HepG2 (cell line): ENCODE data around the gene TTPAL. TPM values are rescaled to one million over a fixed set of nuclear protein-coding genes. Genes with fewer than 3 reads are reported as not detected.

Experiments used
- FLYWCH1 ChIP-seq: sonication (generic); formaldehyde crosslinking; IDR thresholded peaks from 2 replicates; pipeline ENCODE4 v1.8.1; 2023; ENCODE audit warnings: mild to moderate bottlenecking, missing genetic modification reagents
- JDP2 ChIP-seq: sonication (generic); formaldehyde crosslinking; IDR thresholded peaks from 2 replicates; pipeline ENCODE4 v1.8.1; 2022; ENCODE audit warnings: missing genetic modification reagents, borderline replicate concordance
- KAT8 ChIP-seq: IDR thresholded peaks from 2 replicates; pipeline ENCODE4 v1.6.1; 2016; ENCODE audit warnings: missing genetic modification reagents, missing compliant biosample characterization
- KMT2B ChIP-seq: IDR thresholded peaks from 2 replicates; pipeline ENCODE4 v1.6.1; 2016; ENCODE audit warnings: missing genetic modification reagents, missing compliant biosample characterization
- MIER3 ChIP-seq: IDR thresholded peaks from 2 replicates; pipeline ENCODE4 v1.6.1; 2016; ENCODE audit warnings: missing compliant biosample characterization, borderline replicate concordance
- MIXL1 ChIP-seq: IDR thresholded peaks from 2 replicates; pipeline ENCODE4 v1.6.1; 2016
- REPIN1 ChIP-seq: sonication (generic); formaldehyde crosslinking; IDR thresholded peaks from 2 replicates; pipeline ENCODE4 v1.8.0; 2022; ENCODE audit warnings: missing genetic modification reagents, low read depth, mild to moderate bottlenecking, borderline replicate concordance
- SNAPC2 ChIP-seq: sonication (generic); formaldehyde crosslinking; IDR thresholded peaks from 2 replicates; pipeline ENCODE4 v1.8.1; 2022; ENCODE audit warnings: mild to moderate bottlenecking, missing genetic modification reagents
- SP1 ChIP-seq, 2 experiments: fragments of 450-650 bp in 1 of 2; sonication (generic) in 1 of 2; formaldehyde crosslinking in 1 of 2; IDR thresholded peaks; 2 replicates each; pipeline versions ENCODE4 v1.4.0 to v1.6.1; 2016 to 2020; ENCODE audit warnings: missing genetic modification reagents in 1 of 2
- ZBTB38 ChIP-seq: sonication (generic); formaldehyde crosslinking; IDR thresholded peaks from 2 replicates; pipeline ENCODE4 v1.5.1; 2020; ENCODE audit warnings: mild to moderate bottlenecking, missing genetic modification reagents
- ZFX ChIP-seq: sonication (generic); formaldehyde crosslinking; IDR thresholded peaks from 2 replicates; pipeline ENCODE4 v1.4.0; 2020; ENCODE audit warnings: mild to moderate bottlenecking, low read depth, missing genetic modification reagents, moderate library complexity
- ZNF672 ChIP-seq: sonication (generic); formaldehyde crosslinking; IDR thresholded peaks from 2 replicates; pipeline ENCODE4 v1.8.1; 2022; ENCODE audit warnings: missing genetic modification reagents
- ZNF703 ChIP-seq: sonication (generic); formaldehyde crosslinking; IDR thresholded peaks from 2 replicates; pipeline ENCODE4 v1.5.1; 2020; ENCODE audit warnings: missing genetic modification reagents, mild to moderate bottlenecking, moderate library complexity, borderline replicate concordance
- ZNF737 ChIP-seq: sonication (generic); formaldehyde crosslinking; IDR thresholded peaks from 2 replicates; pipeline ENCODE4 v1.5.0; 2020; ENCODE audit warnings: missing genetic modification reagents, mild to moderate bottlenecking, borderline replicate concordance
- ZNF775 ChIP-seq: sonication (generic); formaldehyde crosslinking; IDR thresholded peaks from 2 replicates; pipeline ENCODE4 v1.4.0; 2020; ENCODE audit warnings: missing genetic modification reagents, mild to moderate bottlenecking, moderate library complexity, borderline replicate concordance
- polyA plus RNA-seq, 8 experiments: library from polyadenylated mRNA; depleted of rRNA in 3 of 8; stranded (reverse) in 7 of 8; unstranded in 1 of 8; fragments of >200 nt; fragmentation: Illumina TruSeq in 4 of 8; extraction: Trizol in 4 of 8; gene quantifications; 2 replicates each; pipeline versions ENCODE4 v1.2.1 to v1.2.3, GENCODE V29; 2011 to 2016; ENCODE audit warnings: low read depth in 4 of 8, missing spikeins in 1 of 8, mixed read lengths in 1 of 8; ENCODE audit not compliant: insufficient read depth in 1 of 8
- total RNA-seq, 5 experiments: library from RNA; depleted of rRNA; stranded (reverse); fragments of >200 nt; fragmentation: Illumina TruSeq; extraction: Trizol; gene quantifications; 2 replicates each; pipeline ENCODE4 v1.2.3, GENCODE V29; 2016; ENCODE audit warnings: low read depth in 1 of 5
- TF ChIP-seq, protein P1 (sequence below): sonication (generic); formaldehyde crosslinking; IDR thresholded peaks from 2 replicates; pipeline ENCODE4 v1.5.0; 2020; ENCODE audit warnings: missing genetic modification reagents
- TF ChIP-seq, protein P2 (sequence below): sonication (generic); formaldehyde crosslinking; IDR thresholded peaks from 2 replicates; pipeline ENCODE4; 2020; ENCODE audit warnings: missing genetic modification reagents, mild to moderate bottlenecking, borderline replicate concordance
- TF ChIP-seq, protein P3 (sequence below): fragments of 450-650 bp; IDR thresholded peaks from 2 replicates; pipeline ENCODE4 v1.6.1; 2017; ENCODE audit warnings: mild to moderate bottlenecking
- TF ChIP-seq, protein P4 (sequence below): sonication (generic); formaldehyde crosslinking; IDR thresholded peaks from 2 replicates; pipeline ENCODE4 v1.4.0; 2020; ENCODE audit warnings: missing genetic modification reagents, borderline replicate concordance
- TF ChIP-seq, protein P5 (sequence below): sonication (generic); formaldehyde crosslinking; IDR thresholded peaks from 2 replicates; pipeline ENCODE4 v1.4.0; 2020; ENCODE audit warnings: missing genetic modification reagents, borderline replicate concordance

Gene TTPAL
- total and polyA plus RNA-seq, 2 of the 13 experiments (the other 11 are each of a cell fraction or from before 2014, with no cell fraction given) = 4.3 to 18.8 TPM

DNA sequence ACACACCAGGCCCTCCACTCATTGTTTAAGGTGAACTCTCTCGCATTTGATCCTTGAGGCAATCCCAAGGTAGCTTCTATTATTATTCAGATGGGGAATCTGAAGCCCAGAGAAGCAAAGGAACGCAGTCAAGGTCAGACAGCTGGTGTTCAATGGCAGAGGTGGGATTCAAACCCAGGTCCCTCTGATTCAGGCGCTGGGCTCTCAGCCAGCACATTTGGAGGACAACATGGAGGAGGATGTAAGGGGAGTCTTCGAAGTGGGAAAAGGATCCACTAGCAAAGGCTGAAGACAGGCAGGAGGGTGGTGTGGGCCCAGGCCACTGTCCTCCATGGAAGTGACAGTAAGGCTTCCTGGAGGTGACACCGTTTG is 13.9 kb upstream of the TTPAL start (continued):
- TF ChIP-seq, protein P1, sequence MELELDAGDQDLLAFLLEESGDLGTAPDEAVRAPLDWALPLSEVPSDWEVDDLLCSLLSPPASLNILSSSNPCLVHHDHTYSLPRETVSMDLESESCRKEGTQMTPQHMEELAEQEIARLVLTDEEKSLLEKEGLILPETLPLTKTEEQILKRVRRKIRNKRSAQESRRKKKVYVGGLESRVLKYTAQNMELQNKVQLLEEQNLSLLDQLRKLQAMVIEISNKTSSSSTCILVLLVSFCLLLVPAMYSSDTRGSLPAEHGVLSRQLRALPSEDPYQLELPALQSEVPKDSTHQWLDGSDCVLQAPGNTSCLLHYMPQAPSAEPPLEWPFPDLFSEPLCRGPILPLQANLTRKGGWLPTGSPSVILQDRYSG (CRISPR knock-in tag) = no peak
- TF ChIP-seq MIXL1 = no peak
- TF ChIP-seq, protein P2, sequence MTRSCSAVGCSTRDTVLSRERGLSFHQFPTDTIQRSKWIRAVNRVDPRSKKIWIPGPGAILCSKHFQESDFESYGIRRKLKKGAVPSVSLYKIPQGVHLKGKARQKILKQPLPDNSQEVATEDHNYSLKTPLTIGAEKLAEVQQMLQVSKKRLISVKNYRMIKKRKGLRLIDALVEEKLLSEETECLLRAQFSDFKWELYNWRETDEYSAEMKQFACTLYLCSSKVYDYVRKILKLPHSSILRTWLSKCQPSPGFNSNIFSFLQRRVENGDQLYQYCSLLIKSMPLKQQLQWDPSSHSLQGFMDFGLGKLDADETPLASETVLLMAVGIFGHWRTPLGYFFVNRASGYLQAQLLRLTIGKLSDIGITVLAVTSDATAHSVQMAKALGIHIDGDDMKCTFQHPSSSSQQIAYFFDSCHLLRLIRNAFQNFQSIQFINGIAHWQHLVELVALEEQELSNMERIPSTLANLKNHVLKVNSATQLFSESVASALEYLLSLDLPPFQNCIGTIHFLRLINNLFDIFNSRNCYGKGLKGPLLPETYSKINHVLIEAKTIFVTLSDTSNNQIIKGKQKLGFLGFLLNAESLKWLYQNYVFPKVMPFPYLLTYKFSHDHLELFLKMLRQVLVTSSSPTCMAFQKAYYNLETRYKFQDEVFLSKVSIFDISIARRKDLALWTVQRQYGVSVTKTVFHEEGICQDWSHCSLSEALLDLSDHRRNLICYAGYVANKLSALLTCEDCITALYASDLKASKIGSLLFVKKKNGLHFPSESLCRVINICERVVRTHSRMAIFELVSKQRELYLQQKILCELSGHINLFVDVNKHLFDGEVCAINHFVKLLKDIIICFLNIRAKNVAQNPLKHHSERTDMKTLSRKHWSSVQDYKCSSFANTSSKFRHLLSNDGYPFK (CRISPR knock-in tag) = no peak
- no peak for TF ChIP-seq ZNF703 (CRISPR knock-in tag)
- TF ChIP-seq REPIN1 (CRISPR knock-in tag) = no peak
- no peak for TF ChIP-seq SP1 (IDR thresholded peaks at IDR 0.05)
- no peak for TF ChIP-seq SP1 (CRISPR knock-in tag; IDR thresholded peaks at IDR 0.05)
- TF ChIP-seq KAT8 (CRISPR knock-in tag) = 0 out of 2 replicates have a peak, but pooled peaks have one; percentile 7
- TF ChIP-seq ZNF775 (CRISPR knock-in tag) = peak; percentile 90; the same call in 1 of the 2 replicates
- TF ChIP-seq ZNF737 = no peak
- TF ChIP-seq SNAPC2 (CRISPR knock-in tag) = 0 out of 2 replicates have a peak, but pooled peaks have one; percentile 11
- no peak for TF ChIP-seq ZFX (CRISPR knock-in tag)
- TF ChIP-seq, protein P3, sequence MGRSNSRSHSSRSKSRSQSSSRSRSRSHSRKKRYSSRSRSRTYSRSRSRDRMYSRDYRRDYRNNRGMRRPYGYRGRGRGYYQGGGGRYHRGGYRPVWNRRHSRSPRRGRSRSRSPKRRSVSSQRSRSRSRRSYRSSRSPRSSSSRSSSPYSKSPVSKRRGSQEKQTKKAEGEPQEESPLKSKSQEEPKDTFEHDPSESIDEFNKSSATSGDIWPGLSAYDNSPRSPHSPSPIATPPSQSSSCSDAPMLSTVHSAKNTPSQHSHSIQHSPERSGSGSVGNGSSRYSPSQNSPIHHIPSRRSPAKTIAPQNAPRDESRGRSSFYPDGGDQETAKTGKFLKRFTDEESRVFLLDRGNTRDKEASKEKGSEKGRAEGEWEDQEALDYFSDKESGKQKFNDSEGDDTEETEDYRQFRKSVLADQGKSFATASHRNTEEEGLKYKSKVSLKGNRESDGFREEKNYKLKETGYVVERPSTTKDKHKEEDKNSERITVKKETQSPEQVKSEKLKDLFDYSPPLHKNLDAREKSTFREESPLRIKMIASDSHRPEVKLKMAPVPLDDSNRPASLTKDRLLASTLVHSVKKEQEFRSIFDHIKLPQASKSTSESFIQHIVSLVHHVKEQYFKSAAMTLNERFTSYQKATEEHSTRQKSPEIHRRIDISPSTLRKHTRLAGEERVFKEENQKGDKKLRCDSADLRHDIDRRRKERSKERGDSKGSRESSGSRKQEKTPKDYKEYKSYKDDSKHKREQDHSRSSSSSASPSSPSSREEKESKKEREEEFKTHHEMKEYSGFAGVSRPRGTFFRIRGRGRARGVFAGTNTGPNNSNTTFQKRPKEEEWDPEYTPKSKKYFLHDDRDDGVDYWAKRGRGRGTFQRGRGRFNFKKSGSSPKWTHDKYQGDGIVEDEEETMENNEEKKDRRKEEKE = no peak
- no peak for TF ChIP-seq KMT2B (CRISPR knock-in tag)
- TF ChIP-seq, protein P4, sequence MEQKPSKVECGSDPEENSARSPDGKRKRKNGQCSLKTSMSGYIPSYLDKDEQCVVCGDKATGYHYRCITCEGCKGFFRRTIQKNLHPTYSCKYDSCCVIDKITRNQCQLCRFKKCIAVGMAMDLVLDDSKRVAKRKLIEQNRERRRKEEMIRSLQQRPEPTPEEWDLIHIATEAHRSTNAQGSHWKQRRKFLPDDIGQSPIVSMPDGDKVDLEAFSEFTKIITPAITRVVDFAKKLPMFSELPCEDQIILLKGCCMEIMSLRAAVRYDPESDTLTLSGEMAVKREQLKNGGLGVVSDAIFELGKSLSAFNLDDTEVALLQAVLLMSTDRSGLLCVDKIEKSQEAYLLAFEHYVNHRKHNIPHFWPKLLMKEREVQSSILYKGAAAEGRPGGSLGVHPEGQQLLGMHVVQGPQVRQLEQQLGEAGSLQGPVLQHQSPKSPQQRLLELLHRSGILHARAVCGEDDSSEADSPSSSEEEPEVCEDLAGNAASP (CRISPR knock-in tag) = 0 out of 2 replicates have a peak, but pooled peaks have one; percentile 2
- no peak for TF ChIP-seq FLYWCH1 (CRISPR knock-in tag)
- no peak for TF ChIP-seq ZNF672 (CRISPR knock-in tag)
- 0 out of 2 replicates have a peak, but pooled peaks have one; percentile 23 for TF ChIP-seq ZBTB38 (CRISPR knock-in tag)
- TF ChIP-seq, protein P5, sequence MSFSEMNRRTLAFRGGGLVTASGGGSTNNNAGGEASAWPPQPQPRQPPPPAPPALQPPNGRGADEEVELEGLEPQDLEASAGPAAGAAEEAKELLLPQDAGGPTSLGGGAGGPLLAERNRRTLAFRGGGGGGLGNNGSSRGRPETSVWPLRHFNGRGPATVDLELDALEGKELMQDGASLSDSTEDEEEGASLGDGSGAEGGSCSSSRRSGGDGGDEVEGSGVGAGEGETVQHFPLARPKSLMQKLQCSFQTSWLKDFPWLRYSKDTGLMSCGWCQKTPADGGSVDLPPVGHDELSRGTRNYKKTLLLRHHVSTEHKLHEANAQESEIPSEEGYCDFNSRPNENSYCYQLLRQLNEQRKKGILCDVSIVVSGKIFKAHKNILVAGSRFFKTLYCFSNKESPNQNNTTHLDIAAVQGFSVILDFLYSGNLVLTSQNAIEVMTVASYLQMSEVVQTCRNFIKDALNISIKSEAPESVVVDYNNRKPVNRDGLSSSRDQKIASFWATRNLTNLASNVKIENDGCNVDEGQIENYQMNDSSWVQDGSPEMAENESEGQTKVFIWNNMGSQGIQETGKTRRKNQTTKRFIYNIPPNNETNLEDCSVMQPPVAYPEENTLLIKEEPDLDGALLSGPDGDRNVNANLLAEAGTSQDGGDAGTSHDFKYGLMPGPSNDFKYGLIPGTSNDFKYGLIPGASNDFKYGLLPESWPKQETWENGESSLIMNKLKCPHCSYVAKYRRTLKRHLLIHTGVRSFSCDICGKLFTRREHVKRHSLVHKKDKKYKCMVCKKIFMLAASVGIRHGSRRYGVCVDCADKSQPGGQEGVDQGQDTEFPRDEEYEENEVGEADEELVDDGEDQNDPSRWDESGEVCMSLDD = no peak
- TF ChIP-seq MIER3 = no peak
- no peak for TF ChIP-seq JDP2 (CRISPR knock-in tag)
